HEK293 (cell line): ENCODE data around the gene DPEP3.

Source experiments
- ATF2 ChIP-seq: fragments of 450-650 bp; formaldehyde crosslinking; IDR thresholded peaks from 2 replicates; pipeline ENCODE4 v1.5.1; 2016; ENCODE audit warnings: missing biosample characterization, missing genetic modification characterization, low read depth
- CTCF ChIP-seq: fragments of 450-650 bp; formaldehyde crosslinking; IDR thresholded peaks from 2 replicates; pipeline ENCODE4 v1.5.1; 2016; ENCODE audit warnings: missing biosample characterization, missing genetic modification characterization
- KLF16 ChIP-seq: fragments of 450-650 bp; formaldehyde crosslinking; IDR thresholded peaks from 2 replicates; pipeline ENCODE4 v1.5.1; 2017; ENCODE audit warnings: missing biosample characterization, missing genetic modification characterization
- KLF17 ChIP-seq: fragments of 450-650 bp; formaldehyde crosslinking; IDR thresholded peaks from 2 replicates; pipeline ENCODE4 v1.5.1; 2016; ENCODE audit warnings: missing biosample characterization, missing genetic modification characterization
- PRDM4 ChIP-seq: fragments of 450-650 bp; formaldehyde crosslinking; IDR thresholded peaks from 2 replicates; pipeline ENCODE4 v1.5.1; 2017; ENCODE audit warnings: missing biosample characterization, missing genetic modification characterization
- TCF7L2 ChIP-seq: IDR thresholded peaks from 2 replicates; pipeline ENCODE4 v1.6.1; 2011; ENCODE audit warnings: low read depth, mild to moderate bottlenecking, inconsistent platforms, low read length, moderate library complexity, borderline replicate concordance
- YY1 ChIP-seq: fragments of 450-650 bp; formaldehyde crosslinking; IDR thresholded peaks from 2 replicates; pipeline ENCODE4 v1.5.1; 2018; ENCODE audit warnings: missing biosample characterization, missing genetic modification characterization
- ZBTB11 ChIP-seq: fragments of 450-650 bp; formaldehyde crosslinking; conservative IDR thresholded peaks from 2 replicates; pipeline ENCODE4 v1.5.1; 2016; ENCODE audit warnings: low read depth, missing biosample characterization, missing genetic modification characterization
- ZFP37 ChIP-seq: fragments of 450-650 bp; formaldehyde crosslinking; IDR thresholded peaks from 2 replicates; pipeline ENCODE4 v1.5.1; 2016; ENCODE audit warnings: missing biosample characterization, missing genetic modification characterization
- ZFP69B ChIP-seq: fragments of 450-650 bp; formaldehyde crosslinking; IDR thresholded peaks from 2 replicates; pipeline ENCODE4 v1.5.1; 2016; ENCODE audit warnings: missing biosample characterization, missing genetic modification characterization
- ZNF2 ChIP-seq: fragments of 450-650 bp; formaldehyde crosslinking; IDR thresholded peaks from 2 replicates; pipeline ENCODE4 v1.5.1; 2016; ENCODE audit warnings: missing biosample characterization, missing genetic modification characterization
- ZNF558 ChIP-seq: fragments of 450-650 bp; formaldehyde crosslinking; IDR thresholded peaks from 2 replicates; pipeline ENCODE4 v1.5.1; 2016; ENCODE audit warnings: missing biosample characterization, missing genetic modification characterization
- ZSCAN5A ChIP-seq: fragments of 450-650 bp; formaldehyde crosslinking; IDR thresholded peaks from 2 replicates; pipeline ENCODE4 v1.5.1; 2016; ENCODE audit warnings: missing biosample characterization, missing genetic modification characterization

- no peak for TF ChIP-seq ATF2 (tag by site-specific recombination)
- no peak for TF ChIP-seq ZSCAN5A (tag by site-specific recombination)
- TF ChIP-seq CTCF (tag by site-specific recombination): no peak
- TF ChIP-seq ZNF2 (tag by site-specific recombination): no peak
- no peak for TF ChIP-seq ZNF558
- no peak for TF ChIP-seq KLF17
- TF ChIP-seq ZFP69B (tag by site-specific recombination): no peak
- no peak for TF ChIP-seq PRDM4 (tag by site-specific recombination)
- TF ChIP-seq KLF16 (tag by site-specific recombination): no peak
- no peak for TF ChIP-seq ZBTB11
- TF ChIP-seq TCF7L2: no peak
- no peak for TF ChIP-seq ZFP37
- TF ChIP-seq YY1: no peak
Measured at GRCh38 chr16:68000450-68000849, 20.2 kb upstream of the DPEP3 start.
